Measurements from ENCODE around the gene KIF6. TPM values are rescaled to one million over a fixed set of nuclear protein-coding genes. Genes with fewer than 3 reads are reported as not detected.

KIF6 gene
- total RNA-seq, 1 donor from 2014 or later = not detected

DNA sequence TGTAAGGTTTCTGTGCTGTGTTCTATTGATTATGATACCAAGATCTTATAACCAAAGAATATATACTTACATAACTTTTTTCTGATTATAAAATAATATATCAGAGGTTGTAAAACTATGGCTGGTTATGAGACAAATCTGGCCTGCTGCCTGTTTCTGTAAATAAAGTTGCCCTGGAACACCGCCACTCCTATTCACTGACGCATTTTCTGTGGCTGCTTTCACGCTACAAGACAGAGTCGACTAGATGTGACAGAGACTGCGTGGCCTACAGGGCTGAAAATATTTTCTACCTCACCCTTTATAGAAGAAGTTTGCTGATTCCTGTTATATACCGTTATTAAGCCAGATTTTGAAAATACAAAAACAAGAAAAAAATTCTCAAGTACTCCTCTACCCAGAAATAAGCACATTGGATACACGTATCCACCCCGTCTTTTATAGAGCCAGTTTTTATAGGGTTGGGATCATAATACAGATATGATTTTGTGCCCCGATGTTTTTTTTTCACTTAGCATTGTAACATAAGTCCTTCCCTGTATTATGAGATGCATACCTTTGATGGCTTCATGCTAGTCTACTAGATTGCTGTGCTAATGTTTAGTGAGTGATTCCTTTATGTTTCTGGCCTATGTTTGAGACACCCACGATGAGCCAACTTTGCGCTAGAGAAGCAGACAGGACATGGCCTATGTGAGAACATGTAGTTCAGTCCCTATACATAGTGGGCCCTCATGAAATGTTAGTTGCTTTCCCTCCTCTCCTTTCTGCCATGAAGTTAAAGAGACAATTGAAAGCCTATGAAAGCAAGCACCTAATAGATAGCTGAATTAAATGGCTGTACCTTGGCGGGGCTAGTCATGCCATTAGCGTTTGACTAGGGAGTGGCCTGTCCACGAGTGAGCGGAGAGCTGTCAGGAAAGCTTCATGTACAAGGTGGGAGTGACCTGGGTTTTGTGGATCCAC is 304.6 kb downstream of the KIF6 start:
- Histone ChIP-seq H3K36me3 (ENCODE audit: control insufficient read depth, insufficient read depth, low read length) (no peaks in the 10 kb centered on the region), H3K4me3 (ENCODE audit: low read depth, low read length) (no peak overlapping the region), H3K27me3 (ENCODE audit: control insufficient read depth, insufficient read depth, low read length) (no peaks in the 10 kb centered on the region)
- TF ChIP-seq, protein P1, sequence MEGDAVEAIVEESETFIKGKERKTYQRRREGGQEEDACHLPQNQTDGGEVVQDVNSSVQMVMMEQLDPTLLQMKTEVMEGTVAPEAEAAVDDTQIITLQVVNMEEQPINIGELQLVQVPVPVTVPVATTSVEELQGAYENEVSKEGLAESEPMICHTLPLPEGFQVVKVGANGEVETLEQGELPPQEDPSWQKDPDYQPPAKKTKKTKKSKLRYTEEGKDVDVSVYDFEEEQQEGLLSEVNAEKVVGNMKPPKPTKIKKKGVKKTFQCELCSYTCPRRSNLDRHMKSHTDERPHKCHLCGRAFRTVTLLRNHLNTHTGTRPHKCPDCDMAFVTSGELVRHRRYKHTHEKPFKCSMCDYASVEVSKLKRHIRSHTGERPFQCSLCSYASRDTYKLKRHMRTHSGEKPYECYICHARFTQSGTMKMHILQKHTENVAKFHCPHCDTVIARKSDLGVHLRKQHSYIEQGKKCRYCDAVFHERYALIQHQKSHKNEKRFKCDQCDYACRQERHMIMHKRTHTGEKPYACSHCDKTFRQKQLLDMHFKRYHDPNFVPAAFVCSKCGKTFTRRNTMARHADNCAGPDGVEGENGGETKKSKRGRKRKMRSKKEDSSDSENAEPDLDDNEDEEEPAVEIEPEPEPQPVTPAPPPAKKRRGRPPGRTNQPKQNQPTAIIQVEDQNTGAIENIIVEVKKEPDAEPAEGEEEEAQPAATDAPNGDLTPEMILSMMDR (IDR thresholded peaks at IDR 0.05; ENCODE audit: insufficient read depth, low read length, severe bottlenecking) = no peak
- DNase-seq (ENCODE audit: low read depth) (peak; percentile 12), FAIRE-seq (no peak)

DNA sequence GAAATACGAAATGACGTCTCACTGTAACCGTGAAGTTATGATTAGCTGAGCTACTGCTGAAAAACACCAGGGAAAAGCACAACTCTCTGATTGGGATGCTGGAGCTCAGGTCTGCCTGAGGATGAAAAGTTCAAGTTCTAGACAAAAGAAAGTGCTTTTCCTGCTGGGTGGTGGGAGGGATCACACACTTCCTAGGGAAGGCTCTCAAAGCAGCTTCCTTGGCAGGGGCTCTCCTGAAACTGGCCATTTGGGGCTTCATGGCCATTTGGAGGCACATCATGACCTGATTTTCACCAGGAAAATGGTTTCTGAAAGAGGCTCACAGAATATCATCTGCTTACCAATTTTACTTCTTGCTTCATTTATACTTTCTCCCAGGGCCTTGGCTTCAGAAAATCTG is 305.6 kb downstream of the KIF6 start:
- H3K36me3 ChIP-seq (ENCODE audit: control insufficient read depth, insufficient read depth, low read length) = no peaks in the 10 kb centered on the region
- no peak for FAIRE-seq
- TF ChIP-seq, protein P1 (IDR thresholded peaks at IDR 0.05; ENCODE audit: insufficient read depth, low read length, severe bottlenecking) = no peak
- DNase-seq (ENCODE audit: low read depth) = no peak
- H3K27me3 ChIP-seq (ENCODE audit: control insufficient read depth, insufficient read depth, low read length) = no peaks in the 10 kb centered on the region
- H3K4me3 ChIP-seq (ENCODE audit: low read depth, low read length) = no peak overlapping the region

- no peak for FAIRE-seq
Observed at GRCh38 chr6:39417440-39417839, 307.8 kb downstream of the KIF6 start.

DNA sequence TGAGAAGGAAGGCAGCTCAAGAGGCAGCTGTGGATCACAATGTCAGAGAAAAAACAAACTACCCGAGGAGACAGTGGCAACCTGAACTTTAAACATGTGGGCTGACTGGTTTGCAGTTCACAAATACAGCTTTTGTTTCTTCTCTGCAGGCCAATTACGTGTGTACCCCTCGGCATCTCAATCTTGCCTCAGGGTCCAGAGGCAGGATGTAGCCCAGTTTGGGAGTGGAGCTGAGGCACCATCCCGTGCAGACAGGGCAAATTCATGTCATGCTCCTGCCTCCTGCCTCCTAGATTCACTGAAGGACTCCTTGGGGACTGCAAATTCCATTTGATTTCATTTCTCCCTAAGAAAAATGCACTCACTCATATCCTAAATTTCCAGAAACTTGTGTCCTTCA is 308.5 kb downstream of the KIF6 start:
- peak; percentile 36 for FAIRE-seq
- Histone ChIP-seq H3K27me3 (ENCODE audit: control insufficient read depth, insufficient read depth, low read length) (no peaks in the 10 kb centered on the region), H3K36me3 (ENCODE audit: control insufficient read depth, insufficient read depth, low read length) (no peaks in the 10 kb centered on the region), H3K4me3 (ENCODE audit: low read depth, low read length) (no peak overlapping the region)
- TF ChIP-seq, protein P1 (IDR thresholded peaks at IDR 0.05; ENCODE audit: insufficient read depth, low read length, severe bottlenecking) = no peak
- DNase-seq (ENCODE audit: low read depth) = peak; percentile 85

More at GRCh38 chr6:39417440-39417839, 307.8 kb downstream of the KIF6 start:
- H3K4me3 ChIP-seq (ENCODE audit: low read depth, low read length) = no peak overlapping the region
- no peaks in the 10 kb centered on the region for H3K36me3 ChIP-seq (ENCODE audit: control insufficient read depth, insufficient read depth, low read length)
- TF ChIP-seq, protein P1 (IDR thresholded peaks at IDR 0.05; ENCODE audit: insufficient read depth, low read length, severe bottlenecking) = no peak
- no peak for DNase-seq (ENCODE audit: low read depth)
- H3K27me3 ChIP-seq (ENCODE audit: control insufficient read depth, insufficient read depth, low read length) = no peaks in the 10 kb centered on the region

GRCh38 chr6:39416026-39416425 is 309.2 kb downstream of the KIF6 start:
- TF ChIP-seq, protein P1 (IDR thresholded peaks at IDR 0.05; ENCODE audit: insufficient read depth, low read length, severe bottlenecking) = no peak
- no peaks in the 10 kb centered on the region for H3K36me3 ChIP-seq (ENCODE audit: control insufficient read depth, insufficient read depth, low read length)
- DNase-seq (ENCODE audit: low read depth) (no peak), FAIRE-seq (no peak)
- no peak overlapping the region for H3K4me3 ChIP-seq (ENCODE audit: low read depth, low read length)
- no peaks in the 10 kb centered on the region for H3K27me3 ChIP-seq (ENCODE audit: control insufficient read depth, insufficient read depth, low read length)

Data from bronchial epithelial cell (primary cell).